ENCODE measurements around the gene MGAT3.

Gene MGAT3

DNA sequence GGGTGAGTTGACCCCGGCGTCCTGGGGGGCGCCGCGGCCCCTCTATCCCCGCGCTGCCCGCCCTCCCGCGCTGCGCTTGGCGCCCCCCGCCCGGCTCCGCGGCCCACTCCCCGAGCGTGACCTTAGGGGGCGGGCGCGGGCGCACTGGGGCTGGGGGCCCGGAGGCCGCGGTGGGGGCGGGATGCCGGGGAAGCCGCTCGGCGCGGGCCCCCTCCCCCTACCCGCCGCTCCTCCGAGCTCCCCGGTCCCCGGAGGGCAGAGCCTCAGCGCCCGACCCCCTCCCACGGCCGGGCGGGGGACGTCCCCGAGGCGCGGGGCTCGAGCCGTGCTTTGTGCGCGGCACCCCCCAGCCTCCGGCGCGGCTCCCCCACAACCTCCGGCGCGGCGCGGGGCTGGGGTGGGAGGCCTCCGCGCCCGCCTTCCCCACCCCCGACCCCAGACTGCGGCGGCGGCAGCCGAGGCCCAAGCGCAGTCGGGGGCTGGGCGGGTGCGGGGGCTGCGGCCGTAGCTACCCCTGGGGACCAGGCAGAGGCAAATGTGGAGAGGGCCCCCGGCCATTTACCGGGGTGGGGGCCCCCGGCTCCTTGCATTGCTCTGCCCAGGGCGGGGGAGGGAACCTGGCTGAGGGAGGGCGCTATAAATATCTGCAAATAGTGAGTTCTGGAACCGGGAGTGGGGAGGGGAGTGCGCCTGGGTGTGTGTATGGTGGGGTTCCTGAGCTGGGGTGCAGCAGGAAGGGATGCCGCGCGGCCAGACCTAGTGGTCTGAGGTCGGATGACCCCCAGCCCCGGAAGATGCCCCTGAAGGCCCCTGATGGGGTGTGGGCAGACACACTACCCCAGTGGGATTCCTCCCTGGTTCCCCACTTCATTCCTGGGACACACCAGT lies 988 bp downstream of the MGAT3 start:
- no peak for DNase-seq
- peaks cover 9% of the 10 kb centered on the region for H3K4me1 ChIP-seq (ENCODE audit: control insufficient read depth, insufficient read depth, low read length, poor library complexity, severe bottlenecking)
- H3K27me3 ChIP-seq (replicated peaks; ENCODE audit: control insufficient read depth, insufficient read depth, low read length, poor library complexity, severe bottlenecking): peaks cover 24% of the 10 kb centered on the region
- H3K36me3 ChIP-seq (ENCODE audit: control insufficient read depth, insufficient read depth, low read length): no peaks in the 10 kb centered on the region
- H3K4me3 ChIP-seq (ENCODE audit: insufficient read depth, low read depth, low read length, poor library complexity, severe bottlenecking): no peak overlapping the region
- H3K27ac ChIP-seq (ENCODE audit: insufficient read depth, low read length, poor library complexity, severe bottlenecking): no peak overlapping the region
- no peaks in the 10 kb centered on the region for H3K9me3 ChIP-seq (ENCODE audit: control insufficient read depth, low read length)

GRCh38 chr22:39458444-39459083 lies 1.8 kb downstream of the MGAT3 start:
- peaks cover 24% of the 10 kb centered on the region for H3K27me3 ChIP-seq (replicated peaks; ENCODE audit: control insufficient read depth, insufficient read depth, low read length, poor library complexity, severe bottlenecking)
- no peaks in the 10 kb centered on the region for H3K36me3 ChIP-seq (ENCODE audit: control insufficient read depth, insufficient read depth, low read length)
- H3K4me1 ChIP-seq (ENCODE audit: control insufficient read depth, insufficient read depth, low read length, poor library complexity, severe bottlenecking): peaks cover 9% of the 10 kb centered on the region
- H3K27ac ChIP-seq (ENCODE audit: insufficient read depth, low read length, poor library complexity, severe bottlenecking): no peak overlapping the region
- no peak for DNase-seq
- H3K4me3 ChIP-seq (ENCODE audit: insufficient read depth, low read depth, low read length, poor library complexity, severe bottlenecking): no peak overlapping the region
- H3K9me3 ChIP-seq (ENCODE audit: control insufficient read depth, low read length): no peaks in the 10 kb centered on the region

- H3K4me3 ChIP-seq (ENCODE audit: insufficient read depth, low read depth, low read length, poor library complexity, severe bottlenecking): no peak overlapping the region
- H3K27ac ChIP-seq (ENCODE audit: insufficient read depth, low read length, poor library complexity, severe bottlenecking): no peak overlapping the region
- peaks cover 9% of the 10 kb centered on the region for H3K4me1 ChIP-seq (ENCODE audit: control insufficient read depth, insufficient read depth, low read length, poor library complexity, severe bottlenecking)
- peaks cover 24% of the 10 kb centered on the region for H3K27me3 ChIP-seq (replicated peaks; ENCODE audit: control insufficient read depth, insufficient read depth, low read length, poor library complexity, severe bottlenecking)
- H3K36me3 ChIP-seq (ENCODE audit: control insufficient read depth, insufficient read depth, low read length): no peaks in the 10 kb centered on the region
- no peaks in the 10 kb centered on the region for H3K9me3 ChIP-seq (ENCODE audit: control insufficient read depth, low read length)
- DNase-seq: no peak
These were observed 2.9 kb downstream of the MGAT3 start for GRCh38 chr22:39459681-39460080.

- Histone ChIP-seq H3K27ac (ENCODE audit: insufficient read depth, low read length, poor library complexity, severe bottlenecking) (no peak overlapping the region), H3K4me1 (ENCODE audit: control insufficient read depth, insufficient read depth, low read length, poor library complexity, severe bottlenecking) (peaks cover 5% of the 10 kb centered on the region)
These were observed 5.8 kb downstream of the MGAT3 start for GRCh38 chr22:39462443-39463221.

GRCh38 chr22:39463277-39463676 lies 6.5 kb downstream of the MGAT3 start:
- no peaks in the 10 kb centered on the region for H3K36me3 ChIP-seq (ENCODE audit: control insufficient read depth, insufficient read depth, low read length)
- no peak overlapping the region for H3K27ac ChIP-seq (ENCODE audit: insufficient read depth, low read length, poor library complexity, severe bottlenecking)
- H3K4me3 ChIP-seq (ENCODE audit: insufficient read depth, low read depth, low read length, poor library complexity, severe bottlenecking): no peak overlapping the region
- peaks cover under 1% of the 10 kb centered on the region for H3K4me1 ChIP-seq (ENCODE audit: control insufficient read depth, insufficient read depth, low read length, poor library complexity, severe bottlenecking)
- DNase-seq: no peak
- H3K9me3 ChIP-seq (ENCODE audit: control insufficient read depth, low read length): no peaks in the 10 kb centered on the region
- H3K27me3 ChIP-seq (replicated peaks; ENCODE audit: control insufficient read depth, insufficient read depth, low read length, poor library complexity, severe bottlenecking): peaks cover 7% of the 10 kb centered on the region

More at GRCh38 chr22:39462443-39463221, 5.8 kb downstream of the MGAT3 start:
- DNase-seq: no peak
- no peaks in the 10 kb centered on the region for H3K9me3 ChIP-seq (ENCODE audit: control insufficient read depth, low read length)
- H3K4me3 ChIP-seq (ENCODE audit: insufficient read depth, low read depth, low read length, poor library complexity, severe bottlenecking): no peak overlapping the region
- H3K27me3 ChIP-seq (replicated peaks; ENCODE audit: control insufficient read depth, insufficient read depth, low read length, poor library complexity, severe bottlenecking): peaks cover 13% of the 10 kb centered on the region
- H3K36me3 ChIP-seq (ENCODE audit: control insufficient read depth, insufficient read depth, low read length): no peaks in the 10 kb centered on the region

GRCh38 chr22:39463931-39464390 lies 7.1 kb downstream of the MGAT3 start:
- Histone ChIP-seq H3K4me1 (ENCODE audit: control insufficient read depth, insufficient read depth, low read length, poor library complexity, severe bottlenecking) (no peaks in the 10 kb centered on the region), H3K4me3 (ENCODE audit: insufficient read depth, low read depth, low read length, poor library complexity, severe bottlenecking) (no peak overlapping the region), H3K27me3 (replicated peaks; ENCODE audit: control insufficient read depth, insufficient read depth, low read length, poor library complexity, severe bottlenecking) (peaks cover under 1% of the 10 kb centered on the region), H3K9me3 (ENCODE audit: control insufficient read depth, low read length) (no peaks in the 10 kb centered on the region), H3K27ac (ENCODE audit: insufficient read depth, low read length, poor library complexity, severe bottlenecking) (no peak overlapping the region), H3K36me3 (ENCODE audit: control insufficient read depth, insufficient read depth, low read length) (no peaks in the 10 kb centered on the region)
- no peak for DNase-seq

DNA sequence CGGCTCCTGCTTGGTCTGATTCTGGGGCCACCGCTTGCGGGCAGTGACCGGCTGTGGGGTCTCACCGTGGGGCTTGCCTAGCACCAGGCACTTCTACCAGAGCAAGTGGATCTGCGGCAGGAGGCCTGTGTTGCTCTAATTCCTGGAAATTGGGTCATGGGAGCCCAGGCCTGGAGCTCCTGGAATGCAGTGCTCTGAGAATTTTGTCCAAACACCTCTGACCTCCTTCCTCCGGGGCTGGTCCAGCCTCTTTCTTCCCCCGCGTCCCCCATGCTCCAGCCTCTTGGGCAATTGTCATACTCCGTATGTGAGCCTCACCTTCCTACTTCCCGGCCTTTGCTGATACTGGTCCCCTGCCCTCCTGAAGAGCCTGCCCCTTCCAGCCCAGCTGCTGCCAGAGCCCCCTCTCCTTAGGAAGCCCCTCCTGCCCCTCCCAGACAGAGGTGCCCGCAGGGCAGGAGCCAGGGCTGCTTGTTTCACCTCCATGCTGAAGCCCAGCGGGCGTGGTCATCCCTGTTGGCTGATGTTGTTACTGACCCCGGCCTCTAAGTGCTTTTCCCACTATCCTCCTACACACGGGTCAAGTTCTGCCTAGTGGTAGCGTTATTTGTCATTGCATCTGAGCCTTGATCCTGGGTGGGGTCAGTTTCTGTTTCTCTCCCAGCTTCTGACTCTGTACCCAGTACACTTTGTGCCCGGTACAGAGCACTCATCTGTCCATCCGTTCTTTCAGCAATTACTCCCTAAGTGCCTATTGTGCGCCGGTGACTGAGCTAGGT lies 9.6 kb downstream of the MGAT3 start:
- Histone ChIP-seq H3K4me1 (ENCODE audit: control insufficient read depth, insufficient read depth, low read length, poor library complexity, severe bottlenecking) (peaks cover 2% of the 10 kb centered on the region), H3K9me3 (ENCODE audit: control insufficient read depth, low read length) (no peaks in the 10 kb centered on the region), H3K27ac (ENCODE audit: insufficient read depth, low read length, poor library complexity, severe bottlenecking) (no peak overlapping the region), H3K4me3 (ENCODE audit: insufficient read depth, low read depth, low read length, poor library complexity, severe bottlenecking) (no peak overlapping the region), H3K36me3 (ENCODE audit: control insufficient read depth, insufficient read depth, low read length) (no peaks in the 10 kb centered on the region), H3K27me3 (replicated peaks; ENCODE audit: control insufficient read depth, insufficient read depth, low read length, poor library complexity, severe bottlenecking) (no peaks in the 10 kb centered on the region)
- DNase-seq: no peak

GRCh38 chr22:39467390-39467895 lies 10.6 kb downstream of the MGAT3 start:
- no peaks in the 10 kb centered on the region for H3K27me3 ChIP-seq (replicated peaks; ENCODE audit: control insufficient read depth, insufficient read depth, low read length, poor library complexity, severe bottlenecking)
- DNase-seq: no peak
- no peak overlapping the region for H3K4me3 ChIP-seq (ENCODE audit: insufficient read depth, low read depth, low read length, poor library complexity, severe bottlenecking)
- H3K27ac ChIP-seq (ENCODE audit: insufficient read depth, low read length, poor library complexity, severe bottlenecking): no peak overlapping the region
- peaks cover 12% of the 10 kb centered on the region for H3K4me1 ChIP-seq (ENCODE audit: control insufficient read depth, insufficient read depth, low read length, poor library complexity, severe bottlenecking)
- H3K9me3 ChIP-seq (ENCODE audit: control insufficient read depth, low read length): no peaks in the 10 kb centered on the region
- H3K36me3 ChIP-seq (ENCODE audit: control insufficient read depth, insufficient read depth, low read length): no peaks in the 10 kb centered on the region
